H1 (cell line): ENCODE results near the gene TSKU. TPM values are rescaled to one million over a fixed set of nuclear protein-coding genes. Genes with fewer than 3 reads are reported as not detected.

Source experiments
- CTCF ChIA-PET: fragments of 300-600 bp; sonication (Branson Sonifier 250); formaldehyde crosslinking; loops from one replicate; lab custom pipeline; 2021; ENCODE audit not compliant: partially characterized antibody; lab: Charles Lee
- POLR2A ChIA-PET: fragments of 300-600 bp; sonication (Branson Sonifier 250); formaldehyde crosslinking; loops from one replicate; lab custom pipeline; 2021; ENCODE audit warnings: inconsistent platforms; ENCODE audit not compliant: partially characterized antibody; lab: Charles Lee
- DNase-seq, 2 experiments: peaks; one replicate each; pipeline versions ENCODE4 v3.0.0 to v3.0.0-alpha.2; 2010 to 2022; ENCODE audit warnings: low spot score in 2 of 2, low read depth in 1 of 2, mixed read lengths in 1 of 2
- FAIRE-seq: peaks from 2 replicates; lab custom pipeline; 2011; peaks lifted over from hg19 to GRCh38; lab: Jason Lieb, UNC
- H2AFZ ChIP-seq: 2 replicates; pipeline ENCODE4 v1.8.1; 2012; ENCODE audit warnings: low read length, inconsistent platforms
- H2AK5ac ChIP-seq: 2 replicates; pipeline ENCODE4 v1.6.1; 2013; ENCODE audit warnings: low read depth, low read length
- H2BK120ac ChIP-seq: replicated peaks from 2 replicates; pipeline ENCODE3; 2013; ENCODE audit warnings: low read depth, low read length, inconsistent platforms
- H2BK12ac ChIP-seq: 2 replicates; pipeline ENCODE4 v1.6.1; 2013; ENCODE audit warnings: low read depth, low read length
- H2BK15ac ChIP-seq: 2 replicates; pipeline ENCODE4 v1.6.1; 2013; ENCODE audit warnings: low read length
- H2BK20ac ChIP-seq: 2 replicates; pipeline ENCODE4 v1.6.1; 2013; ENCODE audit warnings: low read length
- H2BK5ac ChIP-seq: 2 replicates; pipeline ENCODE4 v1.6.1; 2013; ENCODE audit warnings: low read depth, low read length
- H3K14ac ChIP-seq: 2 replicates; pipeline ENCODE4 v1.6.1; 2013; ENCODE audit warnings: inconsistent platforms; ENCODE audit not compliant: insufficient read length
- H3K18ac ChIP-seq: 2 replicates; pipeline ENCODE4 v1.6.1; 2013; ENCODE audit warnings: low read length; ENCODE audit errors: extremely low read depth
- H3K23ac ChIP-seq: 2 replicates; pipeline ENCODE4 v1.6.1; 2013; ENCODE audit warnings: inconsistent platforms; ENCODE audit not compliant: insufficient read length
- H3K23me2 ChIP-seq: 2 replicates; pipeline ENCODE4 v1.6.1; 2013; ENCODE audit warnings: low read depth, low read length
- H3K27ac ChIP-seq: 2 replicates; pipeline ENCODE4 v1.6.1; 2011; ENCODE audit warnings: low read depth, low read length, inconsistent platforms
- H3K27me3 ChIP-seq, 4 experiments: replicated peaks in 1 of 4; 1 replicate in 1 of 4; 2 replicates in 3 of 4; pipeline versions ENCODE4 v1.6.1 to v1.8.1; 2011 to 2013; ENCODE audit warnings: low read length in 3 of 4, mild to moderate bottlenecking in 3 of 4, inconsistent platforms in 2 of 4, mixed read lengths in 2 of 4, moderate library complexity in 1 of 4; ENCODE audit not compliant: control insufficient read depth in 3 of 4, insufficient read depth in 3 of 4; ENCODE audit errors: extremely low read depth in 1 of 4
- H3K36me3 ChIP-seq, 4 experiments: 2 replicates each; pipeline versions ENCODE4 v1.6.1 to v1.8.1; 2011 to 2013; ENCODE audit warnings: mild to moderate bottlenecking in 4 of 4, low read length in 3 of 4, moderate library complexity in 2 of 4, control low read depth in 1 of 4, inconsistent platforms in 1 of 4; ENCODE audit not compliant: insufficient read depth in 4 of 4, control insufficient read depth in 2 of 4
- H3K4ac ChIP-seq: replicated peaks from 2 replicates; pipeline ENCODE3; 2013; ENCODE audit warnings: low read length, low read depth, mixed read lengths, inconsistent platforms; ENCODE audit not compliant: insufficient read length
- H3K4me1 ChIP-seq, 4 experiments: replicated peaks in 1 of 4; 1 replicate in 1 of 4; 2 replicates in 3 of 4; pipeline versions ENCODE4 v1.6.1 to v1.8.1; 2011 to 2013; ENCODE audit warnings: low read length in 3 of 4, inconsistent platforms in 2 of 4, mixed read lengths in 1 of 4; ENCODE audit not compliant: insufficient read depth in 4 of 4, control insufficient read depth in 3 of 4
- H3K4me2 ChIP-seq, 2 experiments: 2 replicates each; pipeline versions ENCODE4 v1.6.1 to v1.8.1; 2011 to 2013; ENCODE audit warnings: low read depth in 2 of 2, low read length in 2 of 2, control low read depth in 1 of 2, inconsistent platforms in 1 of 2, mild to moderate bottlenecking in 1 of 2; ENCODE audit not compliant: insufficient read depth in 1 of 2
- H3K4me3 ChIP-seq, 4 experiments: fragments of 200-600, 300-600 bp in 1 of 4; sonication (generic), shearing (Covaris generic), sonication (Bioruptor Twin) in 1 of 4; 2 replicates each; pipeline versions ENCODE4 v1.5.1 to v1.8.1; 2011 to 2016; ENCODE audit warnings: low read length in 4 of 4, low read depth in 3 of 4, control low read depth in 2 of 4, inconsistent platforms in 2 of 4, mild to moderate bottlenecking in 2 of 4, mixed read lengths in 1 of 4, moderate library complexity in 1 of 4; ENCODE audit not compliant: insufficient read depth in 2 of 4; ENCODE audit errors: extremely low read depth in 1 of 4
- H3K56ac ChIP-seq: replicated peaks from 2 replicates; pipeline ENCODE3; 2013; ENCODE audit warnings: low read depth, mild to moderate bottlenecking, mixed read lengths, low read length, inconsistent platforms; ENCODE audit not compliant: insufficient read length
- H3K79me1 ChIP-seq: 2 replicates; pipeline ENCODE4 v1.6.1; 2013; ENCODE audit warnings: low read depth, low read length, control low read depth
- H3K79me2 ChIP-seq, 2 experiments: 2 replicates each; pipeline versions ENCODE4 v1.6.1 to v1.8.1; 2012 to 2013; ENCODE audit warnings: low read length in 2 of 2, mild to moderate bottlenecking in 2 of 2, inconsistent platforms in 1 of 2; ENCODE audit not compliant: insufficient read depth in 2 of 2, control insufficient read depth in 1 of 2
- H3K9ac ChIP-seq, 4 experiments: replicated peaks in 1 of 4; 1 replicate in 1 of 4; 2 replicates in 3 of 4; pipeline versions ENCODE4 v1.6.1 to v1.8.1; 2011 to 2013; ENCODE audit warnings: low read depth in 3 of 4, low read length in 3 of 4, control low read depth in 2 of 4, mild to moderate bottlenecking in 2 of 4, moderate library complexity in 2 of 4, inconsistent platforms in 1 of 4; ENCODE audit errors: extremely low read depth in 1 of 4
- H3K9me3 ChIP-seq, 2 experiments: 2 replicates each; pipeline versions ENCODE4 v1.6.1 to v1.8.1; 2012 to 2013; ENCODE audit warnings: mild to moderate bottlenecking in 2 of 2, moderate library complexity in 2 of 2, control low read depth in 1 of 2, inconsistent platforms in 1 of 2, low read depth in 1 of 2, low read length in 1 of 2, mixed read lengths in 1 of 2; ENCODE audit not compliant: insufficient read depth in 2 of 2
- H4K20me1 ChIP-seq, 2 experiments: replicated peaks in 1 of 2; 2 replicates each; pipeline versions ENCODE3 to v1.8.1; 2011 to 2013; ENCODE audit warnings: inconsistent platforms in 2 of 2, low read length in 2 of 2, mild to moderate bottlenecking in 1 of 2; ENCODE audit not compliant: insufficient read depth in 2 of 2, control insufficient read depth in 1 of 2
- H4K5ac ChIP-seq: 2 replicates; pipeline ENCODE4 v1.6.1; 2013; ENCODE audit warnings: low read length, low read depth, mixed read lengths, inconsistent platforms; ENCODE audit not compliant: insufficient read length
- H4K8ac ChIP-seq: 2 replicates; pipeline ENCODE4 v1.8.0; 2013; ENCODE audit warnings: mild to moderate bottlenecking, moderate library complexity, low read length, inconsistent platforms; ENCODE audit not compliant: insufficient read depth; ENCODE audit errors: extremely low read depth
- H4K91ac ChIP-seq: replicated peaks from 2 replicates; pipeline ENCODE3; 2013; ENCODE audit warnings: low read length, mixed read lengths, inconsistent platforms; ENCODE audit not compliant: insufficient read length
- CTBP2 ChIP-seq: IDR thresholded peaks from 2 replicates; pipeline ENCODE4 v1.7.0; 2011; ENCODE audit warnings: borderline replicate concordance, mild to moderate bottlenecking, moderate library complexity, mixed read lengths, low read length; ENCODE audit not compliant: insufficient read depth, insufficient read length
- EP300 ChIP-seq, 2 experiments: IDR thresholded peaks; 1 replicate in 1 of 2; 2 replicates in 1 of 2; pipeline ENCODE4 v1.6.1; 2011 to 2012; ENCODE audit warnings: low read depth in 2 of 2, low read length in 2 of 2, mild to moderate bottlenecking in 2 of 2, borderline replicate concordance in 1 of 2, inconsistent platforms in 1 of 2, moderate library complexity in 1 of 2
- SP1 ChIP-seq: IDR thresholded peaks from 2 replicates; pipeline ENCODE4 v1.6.1; 2011; ENCODE audit warnings: low read depth, low read length
- SP2 ChIP-seq: IDR thresholded peaks from 2 replicates; pipeline ENCODE4 v1.6.1; 2012; ENCODE audit warnings: mild to moderate bottlenecking, low read length, inconsistent platforms
- SP4 ChIP-seq: IDR thresholded peaks from 2 replicates; pipeline ENCODE4 v1.6.1; 2012; ENCODE audit warnings: low read length, inconsistent platforms
- TAF7 ChIP-seq: optimal IDR thresholded peaks from 2 replicates; pipeline ENCODE3; 2011; ENCODE audit warnings: low read depth, mild to moderate bottlenecking, inconsistent platforms, low read length, moderate library complexity, borderline replicate concordance
- TBP ChIP-seq: IDR thresholded peaks from 2 replicates; pipeline ENCODE4 v1.6.1; 2011; ENCODE audit warnings: low read depth, low read length, improper control_type of control experiment
- YY1 ChIP-seq: IDR thresholded peaks from 2 replicates; pipeline ENCODE4 v1.6.1; 2011; ENCODE audit warnings: low read depth, mild to moderate bottlenecking, low read length
- WGBS, 2 experiments: shearing (Covaris generic) in 1 of 2; methylation state at CpG; one replicate each; pipeline versions ENCODE4 v1.1.6 to v1.1.7; 2013 to 2015; ENCODE audit warnings: low lambda C conversion rate in 2 of 2, mixed read lengths in 2 of 2, inconsistent platforms in 1 of 2, low coverage in 1 of 2, missing lambda C conversion rate in 1 of 2; ENCODE audit not compliant: insufficient replicate concordance in 2 of 2, insufficient coverage in 1 of 2, insufficient read length in 1 of 2; ENCODE audit errors: extremely low coverage in 1 of 2, missing lambda C conversion rate in 1 of 2; 5-methylcytosine and 5-hydroxymethylcytosine counted together
- polyA plus RNA-seq, 7 experiments: library from polyadenylated mRNA; depleted of rRNA in 3 of 7; stranded (reverse) in 5 of 7; unstranded in 2 of 7; fragments of >200 nt in 5 of 7; fragments of 200-250 nt in 2 of 7; gene quantifications; 1 replicate in 5 of 7; 2 replicates in 1 of 7; 4 replicates in 1 of 7; pipeline versions ENCODE4 v1.2.1 to v1.2.3, GENCODE V29; 2011 to 2013; ENCODE audit warnings: missing spikeins in 2 of 7, mixed read lengths in 2 of 7
- total RNA-seq: library from RNA; stranded (reverse); fragmentation: NEBNext Ultra II Directional; extraction: Animal tissue kit (Norgen Biotek cat#: 25700); gene quantifications from 2 replicates; pipeline ENCODE4 v1.2.1, GENCODE V29; 2021

TSKU gene
- total and polyA plus RNA-seq, 2 of the 8 experiments (the other 6 are each of a cell fraction or from before 2014, with no cell fraction given) = 22.8 to 28.4 TPM

- ChIA-PET POLR2A (no interaction called here), CTCF (interaction anchor here (1.0 to 1.9 kb wide), 4 partner anchors 16 to 127 kb away, joined by 3 to 4 read pairs (median 4); no protein-coding TSS in a partner anchor)
- Histone ChIP-seq H3K4ac (no peak overlapping the region), H3K79me1 (peaks cover 30% of the 10 kb centered on the region), H3K23me2 (no peaks in the 10 kb centered on the region), H3K4me3 (no peak overlapping the region), H4K8ac (no peak overlapping the region), H3K27me3 (no peaks in the 10 kb centered on the region), H3K14ac (no peak overlapping the region), H3K27ac (no peak overlapping the region), H2BK15ac (no peak overlapping the region), H4K20me1 (peaks cover 10 to 34% of the 10 kb centered on the region in 2 experiments), H2BK5ac (no peak overlapping the region), H2BK120ac (no peak overlapping the region), H3K56ac (no peak overlapping the region), H3K36me3 (peaks cover 0 to 8% (median 3%) of the 10 kb centered on the region in 4 experiments; a peak in 3 of 8 replicates), H2BK12ac (no peak overlapping the region), H4K91ac (no peak overlapping the region), H2AFZ (no peak overlapping the region), H3K4me1 (peaks cover 6 to 24% (median 21%) of the 10 kb centered on the region in 4 experiments), H2AK5ac (no peak overlapping the region), H3K79me2 (peaks cover 18 to 86% of the 10 kb centered on the region in 2 experiments), H3K9ac (no peak overlapping the region), H2BK20ac (no peak overlapping the region), H3K18ac (no peak overlapping the region), H3K9me3 (peaks cover 8 to 10% of the 10 kb centered on the region in 2 experiments; a peak in 3 of 4 replicates), H4K5ac (no peak overlapping the region), H3K4me2 (no peak overlapping the region), H3K23ac (no peak overlapping the region)
- DNase-seq (no peak), FAIRE-seq (no peak)
- WGBS, 2 experiments = 98% methylated on average over 6 of the region's 6 CpGs; no CpG with 5 or more reads in 1 of the 2 experiments
- TF ChIP-seq TBP = no peak
- no peak for TF ChIP-seq EP300 (IDR thresholded peaks at IDR 0.05; ENCODE audit: borderline replicate concordance in 1 of 2, low read depth in 2 of 2, low read length in 2 of 2)
- no peak for TF ChIP-seq YY1
- TF ChIP-seq TAF7 = no peak
- TF ChIP-seq SP1 = no peak
- TF ChIP-seq SP2 = no peak
- TF ChIP-seq SP4 = no peak
- TF ChIP-seq CTBP2 = no peak
Measured at GRCh38 chr11:76791861-76792260, 8.7 kb downstream of the TSKU start.
